Gastrocnemius medialis (tissue), 4 donors: ENCODE results near the gene TMEM255B. TPM values are rescaled to one million over a fixed set of nuclear protein-coding genes. Genes with fewer than 3 reads are reported as not detected.
"Not testable (repeated sequence)": the region's sequence is repeated elsewhere in the genome, so short reads cannot be mapped to it uniquely, and the experiment has no call there.

Experiments
- ATAC-seq, 2 donors: fragments of 150-250 bp; one replicate each; pipeline ENCODE4 v1.9.1; 2016
- DNase-seq, 2 donors: peaks; one replicate each; pipeline ENCODE4 v3.0.0-alpha.2; 2019
- H3K27ac ChIP-seq, 4 donors: fragments of 200-600 bp; sonication (generic); 1 replicate in 1 of 4; 2 replicates in 3 of 4; pipeline ENCODE4 v1.5.1; 2016 to 2018; ENCODE audit warnings: mild to moderate bottlenecking in 2 of 4, moderate library complexity in 1 of 4
- H3K27me3 ChIP-seq, 3 donors: fragments of 200-600 bp; sonication (generic) in 2 of 3; 1 replicate in 1 of 3; 2 replicates in 2 of 3; pipeline versions ENCODE4 v1.5.1 to v1.6.0; 2016 to 2019; ENCODE audit warnings: mild to moderate bottlenecking in 1 of 3, moderate library complexity in 1 of 3
- H3K36me3 ChIP-seq, 2 donors: fragments of 200-600 bp; sonication (generic) in 1 of 2; one replicate each; pipeline ENCODE4 v1.5.1; 2017 to 2018
- H3K4me1 ChIP-seq, 2 donors: fragments of 200-600 bp; sonication (generic) in 1 of 2; one replicate each; pipeline ENCODE4 v1.5.1; 2016 to 2017; ENCODE audit warnings: mild to moderate bottlenecking in 2 of 2
- H3K4me3 ChIP-seq, 4 donors: fragments of 200-600 bp; sonication (generic) in 3 of 4; 1 replicate in 1 of 4; 2 replicates in 3 of 4; pipeline ENCODE4 v1.5.1; 2016 to 2019; ENCODE audit warnings: mild to moderate bottlenecking in 2 of 4
- H3K9me3 ChIP-seq, 3 donors: fragments of 200-600 bp; sonication (generic) in 2 of 3; 1 replicate in 1 of 3; 2 replicates in 2 of 3; pipeline ENCODE4 v1.5.1; 2016 to 2019
- CTCF ChIP-seq, 5 experiments: fragments of 450-650 bp in 3 of 5; fragments of 200-600 bp in 2 of 5; sonication (generic) in 2 of 5; IDR thresholded peaks in 4 of 5; conservative IDR thresholded peaks in 1 of 5; 1 replicate in 4 of 5; 2 replicates in 1 of 5; pipeline ENCODE4 v1.5.1; 2016 to 2019; ENCODE audit warnings: antibody characterized with exemption in 5 of 5, mild to moderate bottlenecking in 3 of 5, moderate library complexity in 3 of 5
- POLR2A ChIP-seq, 2 donors: fragments of 450-650 bp; IDR thresholded peaks; one replicate each; pipeline ENCODE4 v1.6.1; 2017; ENCODE audit warnings: antibody characterized with exemption in 2 of 2, mild to moderate bottlenecking in 2 of 2, moderate library complexity in 2 of 2
- in situ Hi-C, 4 donors: fragments of 200-750 bp; cut with MboI; loops; one replicate each; pipeline versions ENCODE4 v1.15.0 to v1.8.0; 2017; ENCODE audit warnings: low sequenced_read_pairs in 4 of 4
- intact Hi-C: fragments of 100-400 bp; cut with DNase I; formaldehyde crosslinking; loops from one replicate; pipeline ENCODE4 v1.15.1; 2023; ENCODE audit warnings: low total_unique reads
- total RNA-seq, 4 donors: library from RNA; depleted of rRNA; stranded (reverse); fragments of >200 nt; gene quantifications; one replicate each; pipeline versions ENCODE4 v1.1.0 to v1.2.3, GENCODE V29; 2016

The TMEM255B gene
- total RNA-seq, 4 donors from 2014 or later, result 0.36 to 1.8 (median 0.59) TPM

DNA sequence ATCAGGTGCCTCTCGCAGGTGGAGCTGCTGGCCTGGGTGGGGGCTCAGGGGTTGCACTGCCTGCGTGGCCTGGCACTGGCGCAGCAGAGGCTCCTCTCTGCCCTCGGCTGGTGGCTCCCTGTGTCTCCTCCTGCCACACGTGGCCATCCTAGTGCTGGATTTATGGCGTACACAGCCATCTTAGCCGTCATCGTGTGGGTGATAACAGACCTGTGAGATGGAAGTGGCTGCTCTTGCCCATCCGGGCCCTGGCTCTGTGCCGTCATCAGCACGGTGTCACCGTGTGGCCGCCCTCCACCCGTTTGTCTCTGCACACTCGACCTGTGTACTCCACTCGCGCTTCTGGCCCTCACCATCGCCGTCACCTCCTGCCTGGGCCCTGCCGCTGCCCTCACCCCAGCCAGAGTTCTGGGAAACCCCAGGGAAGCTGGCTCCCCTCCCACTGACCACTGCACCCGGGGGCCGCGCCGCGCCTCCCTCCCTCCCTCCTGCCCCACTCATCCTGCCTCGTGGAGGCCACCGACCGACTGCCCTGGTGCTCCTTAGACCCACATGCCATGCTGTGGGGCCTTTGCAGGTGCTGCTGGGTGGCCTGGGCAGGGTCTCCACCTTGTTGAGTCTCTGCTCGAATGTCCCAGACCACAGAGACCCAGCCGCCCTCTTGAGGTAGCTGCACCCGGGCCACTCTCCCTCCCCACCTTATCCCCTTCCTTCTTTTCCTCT is 29.5 kb downstream of the TMEM255B start:
- no peaks in the 10 kb centered on the region for H3K36me3 ChIP-seq
- intact Hi-C loops, result no loop called here
- no peaks in the 10 kb centered on the region for H3K4me1 ChIP-seq
- no peak overlapping the region for H3K27ac ChIP-seq
- H3K9me3 ChIP-seq, result no peaks in the 10 kb centered on the region
- ATAC-seq, result no peak
- TF ChIP-seq CTCF (IDR thresholded peaks at IDR 0.05 in 4 of 5, conservative IDR thresholded peaks at IDR 0.05 in 1 of 5) (no peak), POLR2A (IDR thresholded peaks at IDR 0.05) (no peak)
- H3K27me3 ChIP-seq, result peaks cover 0 to 4% (median 0%) of the 10 kb centered on the region in 3 donors
- no peak overlapping the region for H3K4me3 ChIP-seq
- no peak for DNase-seq
- in situ Hi-C loops, result no loop called here

DNA sequence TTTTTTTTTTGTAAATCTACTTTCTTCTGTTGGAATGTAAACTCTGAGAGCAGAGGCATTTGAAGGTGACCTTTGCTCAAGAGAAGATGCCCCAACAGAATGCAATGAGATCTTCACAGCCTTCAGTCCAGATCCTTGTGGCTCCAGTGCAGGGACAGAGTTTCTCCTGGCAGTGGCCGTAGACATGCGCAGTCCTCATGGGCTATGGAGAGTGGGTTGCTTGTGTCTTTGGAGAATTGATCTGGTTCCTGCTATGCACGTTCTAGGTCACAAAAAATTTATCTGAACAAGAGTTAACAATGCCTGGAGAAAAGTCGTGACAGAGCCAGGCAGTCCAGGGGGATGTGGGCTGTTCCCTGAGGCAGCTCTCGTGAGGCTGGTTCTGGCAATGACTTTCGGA is 30.1 kb downstream of the TMEM255B start:
- DNase-seq (no peak), ATAC-seq (no peak)
- Histone ChIP-seq H3K4me1 (no peaks in the 10 kb centered on the region), H3K36me3 (no peaks in the 10 kb centered on the region), H3K27ac (no peak overlapping the region), H3K9me3 (no peaks in the 10 kb centered on the region), H3K4me3 (no peak overlapping the region), H3K27me3 (peaks cover 0 to 4% (median 0%) of the 10 kb centered on the region in 3 donors)
- intact Hi-C loops, result no loop called here
- in situ Hi-C loops, result no loop called here
- TF ChIP-seq CTCF (IDR thresholded peaks at IDR 0.05 in 4 of 5, conservative IDR thresholded peaks at IDR 0.05 in 1 of 5) (no peak), POLR2A (IDR thresholded peaks at IDR 0.05) (no peak)

- in situ Hi-C loops, H3K27ac ChIP-seq, H3K36me3 ChIP-seq, H3K4me3 ChIP-seq, DNase-seq, H3K27me3 ChIP-seq, ATAC-seq, H3K9me3 ChIP-seq, intact Hi-C loops, H3K4me1 ChIP-seq: not testable (repeated sequence)
Measured at GRCh38 chr13:113789931-113790330, 30.9 kb downstream of the TMEM255B start.

GRCh38 chr13:113791226-113791625 is 32.2 kb downstream of the TMEM255B start:
- intact Hi-C loops (no loop called here), in situ Hi-C loops (no loop called here)
- H3K27me3 ChIP-seq, result peaks cover 0 to 4% (median 4%) of the 10 kb centered on the region in 3 donors
- H3K36me3 ChIP-seq, result no peaks in the 10 kb centered on the region
- no peak for ATAC-seq
- H3K4me1 ChIP-seq, result no peaks in the 10 kb centered on the region
- no peak for DNase-seq
- H3K9me3 ChIP-seq, result no peaks in the 10 kb centered on the region
- TF ChIP-seq CTCF (IDR thresholded peaks at IDR 0.05 in 4 of 5, conservative IDR thresholded peaks at IDR 0.05 in 1 of 5), result no peak
- no peak for TF ChIP-seq POLR2A (IDR thresholded peaks at IDR 0.05)
- H3K4me3 ChIP-seq, result no peak overlapping the region
- H3K27ac ChIP-seq, result no peak overlapping the region

- ATAC-seq, result no peak
- H3K27me3 ChIP-seq, result peaks cover 0 to 4% (median 4%) of the 10 kb centered on the region in 3 donors
Measured at GRCh38 chr13:113791761-113792160, 32.7 kb downstream of the TMEM255B start.

More at GRCh38 chr13:113791761-113792160, 32.7 kb downstream of the TMEM255B start:
- no peak overlapping the region for H3K27ac ChIP-seq
- no peaks in the 10 kb centered on the region for H3K36me3 ChIP-seq
- no peak for TF ChIP-seq POLR2A (IDR thresholded peaks at IDR 0.05)
- TF ChIP-seq CTCF (IDR thresholded peaks at IDR 0.05 in 4 of 5, conservative IDR thresholded peaks at IDR 0.05 in 1 of 5), result no peak
- in situ Hi-C loops, result no loop called here
- no peaks in the 10 kb centered on the region for H3K9me3 ChIP-seq
- intact Hi-C loops, result no loop called here
- no peak overlapping the region for H3K4me3 ChIP-seq
- DNase-seq, result no peak
- no peaks in the 10 kb centered on the region for H3K4me1 ChIP-seq
